Mucosa of descending colon (tissue), 3 donors: ENCODE data around the gene GYG1. TPM values are rescaled to one million over a fixed set of nuclear protein-coding genes. Genes with fewer than 3 reads are reported as not detected.
A peak's percentile ranks its signal among the peaks of the same experiment; 100 is the strongest.

Source experiments
- ATAC-seq: fragments of 200-7000 bp; cut with Tn5 transposase; one replicate; pipeline ENCODE4 v1.9.1; 2020; ENCODE audit warnings: mild to moderate bottlenecking, moderate library complexity
- DNase-seq, 3 donors: peaks; one replicate each; pipeline ENCODE4 v3.0.0-alpha.2; 2020
- H3K36me3 ChIP-seq: fragments of 200-600 bp; one replicate; pipeline ENCODE4 v1.8.0; 2021; ENCODE audit warnings: low read depth, mild to moderate bottlenecking
- H3K4me1 ChIP-seq: fragments of 200-600 bp; one replicate; pipeline ENCODE4 v1.8.0; 2021; ENCODE audit warnings: low read depth, mild to moderate bottlenecking
- H3K4me3 ChIP-seq: fragments of 200-600 bp; one replicate; pipeline ENCODE4 v1.8.0; 2021; ENCODE audit warnings: mild to moderate bottlenecking
- H3K9me3 ChIP-seq: fragments of 200-600 bp; one replicate; pipeline ENCODE4 v1.8.0; 2021; ENCODE audit warnings: mild to moderate bottlenecking
- intact Hi-C, 2 donors: fragments of 100-400 bp; cut with DNase I in 1 of 2; cut with micrococcal nuclease in 1 of 2; formaldehyde crosslinking; loops; one replicate each; pipeline versions ENCODE4 v1.11.0 to v1.11.1; 2022; cut with DNase I, micrococcal nuclease
- total RNA-seq, 3 donors: library from RNA; stranded (reverse); fragmentation: NEBNext Ultra II Directional in 2 of 3; extraction: Animal tissue kit (Norgen Biotek cat#: 25700) in 2 of 3; gene quantifications; one replicate each; pipeline versions ENCODE4 v1.2.1 to v1.2.4, GENCODE V29; 2021 to 2023
- TF ChIP-seq, protein P1 (sequence below): fragments of 200-600 bp; IDR thresholded peaks from one replicate; pipeline ENCODE4 v1.8.0; 2022; ENCODE audit warnings: antibody characterized with exemption, mild to moderate bottlenecking
- donor health status: DM: no; HTN: no; CAD: no; lungs with moderate emphysema.
- donor health status: DM: no; HTN: no; CAD: no.
- donor health status: DM: no; HTN: yes; CAD: no.

Gene GYG1
- total RNA-seq, 3 donors from 2014 or later, result 16.6 to 132 (median 26.1) TPM

DNA sequence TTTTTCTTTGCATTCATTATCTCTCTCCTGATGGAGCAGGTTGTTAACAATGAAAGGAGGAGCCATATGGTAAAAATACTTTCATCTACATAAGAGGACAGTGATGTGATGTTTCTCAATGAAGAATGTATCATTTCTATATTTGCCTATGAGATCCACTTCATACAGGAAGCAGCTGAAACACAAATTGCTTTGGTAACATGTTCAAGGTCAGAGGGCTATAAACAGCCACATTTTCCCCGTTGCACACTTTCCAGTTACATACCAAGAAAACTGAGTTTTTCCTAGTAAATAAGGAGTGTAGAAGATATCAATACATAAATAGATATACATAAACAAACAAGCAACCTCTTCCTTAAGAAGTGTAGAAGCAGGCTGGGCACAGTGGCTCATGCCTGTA is 32.6 kb upstream of the GYG1 start:
- ATAC-seq, result no peak
- no peak for DNase-seq
- TF ChIP-seq, protein P1, sequence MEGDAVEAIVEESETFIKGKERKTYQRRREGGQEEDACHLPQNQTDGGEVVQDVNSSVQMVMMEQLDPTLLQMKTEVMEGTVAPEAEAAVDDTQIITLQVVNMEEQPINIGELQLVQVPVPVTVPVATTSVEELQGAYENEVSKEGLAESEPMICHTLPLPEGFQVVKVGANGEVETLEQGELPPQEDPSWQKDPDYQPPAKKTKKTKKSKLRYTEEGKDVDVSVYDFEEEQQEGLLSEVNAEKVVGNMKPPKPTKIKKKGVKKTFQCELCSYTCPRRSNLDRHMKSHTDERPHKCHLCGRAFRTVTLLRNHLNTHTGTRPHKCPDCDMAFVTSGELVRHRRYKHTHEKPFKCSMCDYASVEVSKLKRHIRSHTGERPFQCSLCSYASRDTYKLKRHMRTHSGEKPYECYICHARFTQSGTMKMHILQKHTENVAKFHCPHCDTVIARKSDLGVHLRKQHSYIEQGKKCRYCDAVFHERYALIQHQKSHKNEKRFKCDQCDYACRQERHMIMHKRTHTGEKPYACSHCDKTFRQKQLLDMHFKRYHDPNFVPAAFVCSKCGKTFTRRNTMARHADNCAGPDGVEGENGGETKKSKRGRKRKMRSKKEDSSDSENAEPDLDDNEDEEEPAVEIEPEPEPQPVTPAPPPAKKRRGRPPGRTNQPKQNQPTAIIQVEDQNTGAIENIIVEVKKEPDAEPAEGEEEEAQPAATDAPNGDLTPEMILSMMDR, result no peak
- Histone ChIP-seq H3K36me3 (no peaks in the 10 kb centered on the region), H3K9me3 (no peaks in the 10 kb centered on the region), H3K4me3 (no peak overlapping the region), H3K4me1 (no peaks in the 10 kb centered on the region)
- intact Hi-C loops, result loop anchor here in 1 of 2 donors (5.0 kb wide), 1 partner anchor 314 kb away; no protein-coding TSS in a partner anchor

DNA sequence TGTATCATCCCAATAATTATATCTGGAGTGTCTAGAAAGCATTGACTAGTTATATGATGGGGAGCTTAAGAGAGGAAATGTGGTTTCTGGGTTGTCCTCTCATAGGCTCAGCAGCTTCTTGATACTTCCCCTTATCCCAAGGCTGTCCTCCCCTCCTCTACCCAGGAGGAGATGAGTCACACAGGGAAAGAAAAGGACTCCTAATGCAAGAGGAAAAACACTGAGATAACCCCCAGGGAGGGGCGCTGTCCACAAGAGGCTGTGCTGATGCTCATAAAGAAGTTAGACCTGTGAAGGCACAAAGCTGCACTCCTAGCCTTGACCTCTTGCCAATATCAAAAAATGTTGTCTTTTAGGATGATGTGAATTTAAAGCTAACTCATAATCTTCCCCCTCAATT is 28.8 kb upstream of the GYG1 start:
- TF ChIP-seq, protein P1, result no peak
- intact Hi-C loops, result no loop called here

DNA sequence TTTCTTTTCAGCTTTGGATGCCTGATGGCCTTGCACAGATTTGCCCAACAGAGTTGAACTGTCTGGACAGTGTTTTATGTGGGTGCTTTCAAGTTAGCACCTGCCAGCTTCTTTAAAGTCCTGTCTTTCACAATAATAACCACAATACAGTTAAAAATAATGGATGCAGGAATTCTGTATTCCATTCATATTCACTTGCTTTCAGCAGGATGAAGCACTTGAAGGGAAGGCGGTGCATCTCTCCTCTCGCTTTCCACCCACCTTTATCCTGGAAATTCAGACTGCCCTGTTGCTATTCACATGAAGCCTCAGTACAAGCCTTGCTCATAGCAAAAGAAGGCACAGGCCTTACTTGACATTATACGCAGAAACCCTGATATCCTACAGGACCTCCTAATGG is 26.5 kb upstream of the GYG1 start:
- ATAC-seq, result no peak
- Histone ChIP-seq H3K4me1 (no peaks in the 10 kb centered on the region), H3K36me3 (no peaks in the 10 kb centered on the region), H3K9me3 (no peaks in the 10 kb centered on the region), H3K4me3 (no peak overlapping the region)
- DNase-seq, result no peak
- intact Hi-C loops, result no loop called here
- TF ChIP-seq, protein P1, result no peak

More for the DNA sequence above, 28.8 kb upstream of the GYG1 start:
- Histone ChIP-seq H3K9me3 (no peaks in the 10 kb centered on the region), H3K36me3 (no peaks in the 10 kb centered on the region), H3K4me1 (no peaks in the 10 kb centered on the region), H3K4me3 (no peak overlapping the region)
- DNase-seq, result no peak
- ATAC-seq, result peak; percentile 65

DNA sequence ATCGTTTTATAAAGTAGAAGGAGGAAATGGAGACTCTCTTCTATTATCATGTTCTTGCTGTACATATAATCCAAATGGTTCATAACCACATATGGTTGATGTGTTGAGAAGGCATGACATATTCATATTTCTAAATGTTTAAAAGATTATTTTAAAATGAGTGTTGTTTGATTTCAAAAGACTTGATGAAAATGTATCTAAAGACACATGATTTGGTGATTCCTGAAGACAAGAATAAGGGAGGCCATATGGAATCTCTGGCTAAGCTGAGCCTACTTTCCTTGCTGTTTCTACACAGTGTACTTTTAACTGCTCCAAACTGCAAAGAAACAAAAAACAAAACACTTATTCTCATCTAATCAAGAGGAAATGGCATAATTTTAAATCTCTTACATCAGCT is 23.0 kb upstream of the GYG1 start:
- TF ChIP-seq, protein P1, result no peak
- DNase-seq, result no peak
- H3K9me3 ChIP-seq, result no peaks in the 10 kb centered on the region
- no peaks in the 10 kb centered on the region for H3K36me3 ChIP-seq
- intact Hi-C loops, result no loop called here
- no peak for ATAC-seq
- H3K4me1 ChIP-seq, result no peaks in the 10 kb centered on the region
- no peak overlapping the region for H3K4me3 ChIP-seq

DNA sequence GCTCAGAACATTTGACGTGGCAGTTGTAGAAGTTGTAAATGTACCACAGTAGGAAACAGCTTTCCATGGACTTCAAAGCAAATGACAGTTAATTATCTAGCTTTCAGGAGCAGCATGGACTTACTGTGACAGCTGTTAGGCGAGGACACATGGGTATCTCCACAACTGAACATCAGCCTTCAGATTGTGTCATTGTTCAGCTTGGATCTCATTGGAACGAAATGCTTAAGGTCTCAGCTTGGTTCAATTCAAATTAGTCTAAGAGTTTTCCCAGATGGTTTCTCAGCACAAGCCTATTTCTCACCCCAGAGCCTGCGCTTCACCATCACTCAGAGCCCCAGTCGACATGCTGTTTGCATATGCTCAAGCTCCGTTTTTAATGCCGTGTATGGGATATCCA is 21.1 kb upstream of the GYG1 start:
- no peak overlapping the region for H3K4me3 ChIP-seq
- no peak for ATAC-seq

More for the DNA sequence above, 21.1 kb upstream of the GYG1 start:
- Histone ChIP-seq H3K9me3 (no peaks in the 10 kb centered on the region), H3K4me1 (no peaks in the 10 kb centered on the region), H3K36me3 (no peaks in the 10 kb centered on the region)
- TF ChIP-seq, protein P1, result no peak
- DNase-seq, result no peak
- intact Hi-C loops, result no loop called here
